ENCODE measurements around the gene GLB1L.

The GLB1L gene

GRCh38 chr2:219254590-219255201 is 9.5 kb upstream of the GLB1L start:
- TF ChIP-seq CTCF (conservative IDR thresholded peaks at IDR 0.05; ENCODE audit: low read depth) = no peak
- CTCF ChIA-PET = interaction anchor here (2.4 to 3.2 kb wide), 2 partner anchors 23 to 40 kb away, joined by 18 to 20 read pairs; no protein-coding TSS in a partner anchor
- DNase-seq (ENCODE audit: low spot score) = no peak
- POLR2A ChIA-PET (ENCODE audit: low non-redundant PET) = interaction anchor here (1.7 to 4.9 kb wide), 3 partner anchors 9 to 24 kb away, joined by 6 to 35 read pairs (median 10); partner anchors contain the start of genes DNAJB2, GLB1L and STK16
- H3K27ac ChIP-seq = no peak overlapping the region

- POLR2A ChIA-PET (ENCODE audit: low non-redundant PET) = interaction anchor here (0.6 to 4.9 kb wide), 5 partner anchors 9 to 463 kb away, joined by 3 to 35 read pairs (median 6); partner anchors contain the start of genes DNAJB2, GLB1L and STK16
- H3K27ac ChIP-seq = peak within 1 kb of the TSS; percentile 98
Measured at GRCh38 chr2:219253753-219254589, 8.7 kb upstream of the GLB1L start, which contains the start of gene TUBA4A. TSS of gene TUBA4A (minus strand) at chr2:219253918. CDS start at chr2:219253858, 60 bp downstream.

GRCh38 chr2:219252900-219253752 is 7.9 kb upstream of the GLB1L start, which contains the start of gene TUBA4B:
TSS of gene TUBA4B (plus strand) at chr2:219253243. CDS start at chr2:219253408, 165 bp downstream.
- peak within 1 kb of the TSS; percentile 98 for H3K27ac ChIP-seq
- ChIA-PET POLR2A (ENCODE audit: low non-redundant PET) (interaction anchor here (0.6 to 4.9 kb wide), 11 partner anchors 9 to 463 kb away, joined by 3 to 35 read pairs (median 4); partner anchors contain the start of genes DNAJB2 and OBSL1), CTCF (interaction anchor here (0.6 to 3.2 kb wide), 8 partner anchors 25 to 94 kb away, joined by 3 to 22 read pairs (median 6); partner anchors contain the start of gene DNAJB2)
- peak; percentile 72 for DNase-seq (ENCODE audit: low spot score)
- TF ChIP-seq CTCF (conservative IDR thresholded peaks at IDR 0.05; ENCODE audit: low read depth) = no peak

More at GRCh38 chr2:219253753-219254589, 8.7 kb upstream of the GLB1L start, which contains the start of gene TUBA4A:
- no peak for TF ChIP-seq CTCF (conservative IDR thresholded peaks at IDR 0.05; ENCODE audit: low read depth)
- peak; percentile 92 for DNase-seq (ENCODE audit: low spot score)
- CTCF ChIA-PET = interaction anchor here (0.6 to 3.2 kb wide), 7 partner anchors 23 to 94 kb away, joined by 3 to 22 read pairs (median 4); partner anchors contain the start of gene DNAJB2

GRCh38 chr2:219252570-219252899 is 7.3 kb upstream of the GLB1L start:
- CTCF ChIA-PET = interaction anchor here (0.6 to 2.5 kb wide), 4 partner anchors 26 to 45 kb away, joined by 3 to 22 read pairs (median 13); partner anchors contain the start of gene DNAJB2
- DNase-seq (ENCODE audit: low spot score) = peak; percentile 17
- TF ChIP-seq CTCF (conservative IDR thresholded peaks at IDR 0.05; ENCODE audit: low read depth) = no peak
- H3K27ac ChIP-seq = peak overlapping the region; percentile 98
- POLR2A ChIA-PET (ENCODE audit: low non-redundant PET) = interaction anchor here (0.6 to 4.9 kb wide), 11 partner anchors 8 to 319 kb away, joined by 3 to 35 read pairs (median 4); partner anchors contain the start of genes DNAJB2 and OBSL1

- peak overlapping the region; percentile 98 for H3K27ac ChIP-seq
- no peak for TF ChIP-seq CTCF (conservative IDR thresholded peaks at IDR 0.05; ENCODE audit: low read depth)
- POLR2A ChIA-PET (ENCODE audit: low non-redundant PET) = interaction anchor here (0.6 to 4.9 kb wide), 6 partner anchors 21 to 319 kb away, joined by 3 to 35 read pairs (median 6); partner anchors contain the start of genes DNAJB2 and OBSL1
- CTCF ChIA-PET = interaction anchor here (1.4 to 2.5 kb wide), 3 partner anchors 26 to 46 kb away, joined by 7 to 22 read pairs (median 19); partner anchors contain the start of gene DNAJB2
- DNase-seq (ENCODE audit: low spot score) = peak; percentile 45
Measured at GRCh38 chr2:219252084-219252483, 6.8 kb upstream of the GLB1L start.
